Fibroblast of pulmonary artery (primary cell): Measurements from ENCODE around the gene FMN2.

ENCODE experiments used
- DNase-seq: peaks from one replicate; pipeline ENCODE4 v3.0.0-alpha.2; 2010; ENCODE audit warnings: low read depth
- H3K4me3 ChIP-seq: replicated peaks from 2 replicates; pipeline ENCODE4 v1.5.1; 2011; ENCODE audit warnings: low read depth, mild to moderate bottlenecking, control low read depth, low read length, moderate library complexity
- CTCF ChIP-seq: IDR thresholded peaks from 2 replicates; pipeline ENCODE4 v1.5.1; 2011; ENCODE audit warnings: mild to moderate bottlenecking, control low read depth, low read length, inconsistent platforms; ENCODE audit errors: missing control alignments

Gene FMN2

GRCh38 chr1:240445369-240445768 lies 353.7 kb downstream of the FMN2 start:
- no peak for TF ChIP-seq CTCF
- H3K4me3 ChIP-seq: no peak overlapping the region

GRCh38 chr1:240455228-240455821 lies 363.6 kb downstream of the FMN2 start:
- peak; percentile 56 for TF ChIP-seq CTCF
- no peak overlapping the region for H3K4me3 ChIP-seq
- DNase-seq: peak; percentile 47

More at GRCh38 chr1:240445369-240445768, 353.7 kb downstream of the FMN2 start:
- no peak for DNase-seq

GRCh38 chr1:240457203-240457602 lies 365.5 kb downstream of the FMN2 start:
- no peak for TF ChIP-seq CTCF
- no peak for DNase-seq
- H3K4me3 ChIP-seq: no peak overlapping the region

- TF ChIP-seq CTCF: no peak
- no peak overlapping the region for H3K4me3 ChIP-seq
- DNase-seq: no peak
These were observed 370.6 kb downstream of the FMN2 start for GRCh38 chr1:240462277-240462676.

GRCh38 chr1:240462766-240463395 lies 371.2 kb downstream of the FMN2 start:
- DNase-seq: peak; percentile 15
- no peak for TF ChIP-seq CTCF
- H3K4me3 ChIP-seq: no peak overlapping the region

- no peak overlapping the region for H3K4me3 ChIP-seq
- DNase-seq: no peak
- no peak for TF ChIP-seq CTCF
These were observed 372.4 kb downstream of the FMN2 start for GRCh38 chr1:240464099-240464498.

GRCh38 chr1:240465531-240465940 lies 373.9 kb downstream of the FMN2 start:
- no peak for TF ChIP-seq CTCF
- no peak overlapping the region for H3K4me3 ChIP-seq
- DNase-seq: peak; percentile 15
